CD8-positive, alpha-beta memory T cell (primary cell): Measurements from ENCODE around the gene PSD2. TPM values are rescaled to one million over a fixed set of nuclear protein-coding genes. Genes with fewer than 3 reads are reported as not detected.

Experiments
- CTCF ChIA-PET: fragments of 350-600 bp; sonication (Branson Sonifier 250); formaldehyde crosslinking; loops from one replicate; lab custom pipeline; 2021; ENCODE audit warnings: antibody characterized with exemption; lab: Charles Lee
- POLR2A ChIA-PET: fragments of 350-600 bp; sonication (Branson Sonifier 250); formaldehyde crosslinking; loops from one replicate; lab custom pipeline; 2021; ENCODE audit warnings: antibody characterized with exemption; lab: Charles Lee
- DNase-seq, 5 donors: peaks; one replicate each; pipeline versions ENCODE4 v3.0.0 to v3.0.0-alpha.2; 2020 to 2022; ENCODE audit warnings: mixed read lengths in 1 of 5
- H3K27ac ChIP-seq: one replicate; pipeline ENCODE4 v1.7.0; 2013; ENCODE audit warnings: low read depth, mild to moderate bottlenecking, low read length, moderate library complexity
- H3K27me3 ChIP-seq: 2 replicates; pipeline ENCODE4 v1.7.0; 2013; ENCODE audit warnings: low read length, mild to moderate bottlenecking; ENCODE audit not compliant: insufficient read depth, poor library complexity, severe bottlenecking
- H3K36me3 ChIP-seq: 2 replicates; pipeline ENCODE4 v1.7.0; 2013; ENCODE audit warnings: mild to moderate bottlenecking, low read length, moderate library complexity; ENCODE audit not compliant: insufficient read depth
- H3K4me1 ChIP-seq: 2 replicates; pipeline ENCODE4 v1.7.0; 2013; ENCODE audit warnings: mild to moderate bottlenecking, low read length, moderate library complexity; ENCODE audit not compliant: insufficient read depth
- H3K4me3 ChIP-seq: 2 replicates; pipeline ENCODE4 v1.7.0; 2013; ENCODE audit warnings: mild to moderate bottlenecking, low read length
- H3K9me3 ChIP-seq: 2 replicates; pipeline ENCODE4 v1.7.0; 2013; ENCODE audit warnings: mild to moderate bottlenecking, low read length
- H3K27ac Mint-ChIP-seq, 8 donors: one replicate each; pipeline ENCODE4 v1.8.0; 2020 to 2021; ENCODE audit warnings: mixed read lengths in 8 of 8, mild to moderate bottlenecking in 6 of 8, inconsistent platforms in 3 of 8, moderate library complexity in 3 of 8
- H3K27me3 Mint-ChIP-seq, 2 donors: one replicate each; pipeline ENCODE4 v1.8.0; 2020 to 2021; ENCODE audit warnings: mixed read lengths in 2 of 2, mild to moderate bottlenecking in 1 of 2, moderate library complexity in 1 of 2
- H3K36me3 Mint-ChIP-seq, 3 donors: one replicate each; pipeline ENCODE4 v1.8.0; 2020 to 2021; ENCODE audit warnings: mixed read lengths in 3 of 3, inconsistent platforms in 1 of 3, mild to moderate bottlenecking in 1 of 3
- H3K4me1 Mint-ChIP-seq, 3 donors: one replicate each; pipeline ENCODE4 v1.8.0; 2020 to 2021; ENCODE audit warnings: mixed read lengths in 3 of 3, inconsistent platforms in 1 of 3, mild to moderate bottlenecking in 1 of 3
- H3K4me3 Mint-ChIP-seq, 7 donors: one replicate each; pipeline ENCODE4 v1.8.0; 2020 to 2021; ENCODE audit warnings: mixed read lengths in 7 of 7, mild to moderate bottlenecking in 6 of 7, moderate library complexity in 4 of 7, inconsistent platforms in 2 of 7
- H3K9me3 Mint-ChIP-seq, 5 donors: one replicate each; pipeline ENCODE4 v1.8.0; 2020 to 2022; ENCODE audit warnings: mixed read lengths in 5 of 5, mild to moderate bottlenecking in 3 of 5, moderate library complexity in 2 of 5, inconsistent platforms in 1 of 5
- polyA plus RNA-seq: library from polyadenylated mRNA; unstranded; fragments of 300-500 nt; fragmentation: Illumina TruSeq; gene quantifications from one replicate; pipeline ENCODE4 v1.2.3, GENCODE V29; 2021
- total RNA-seq, 2 experiments: library from RNA; stranded (reverse); gene quantifications; one replicate each; pipeline ENCODE4 v1.2.3, GENCODE V29; 2021

Gene PSD2
- total and polyA plus RNA-seq, 3 experiments from 2014 or later: 0.12 TPM; not detected in 2

DNA sequence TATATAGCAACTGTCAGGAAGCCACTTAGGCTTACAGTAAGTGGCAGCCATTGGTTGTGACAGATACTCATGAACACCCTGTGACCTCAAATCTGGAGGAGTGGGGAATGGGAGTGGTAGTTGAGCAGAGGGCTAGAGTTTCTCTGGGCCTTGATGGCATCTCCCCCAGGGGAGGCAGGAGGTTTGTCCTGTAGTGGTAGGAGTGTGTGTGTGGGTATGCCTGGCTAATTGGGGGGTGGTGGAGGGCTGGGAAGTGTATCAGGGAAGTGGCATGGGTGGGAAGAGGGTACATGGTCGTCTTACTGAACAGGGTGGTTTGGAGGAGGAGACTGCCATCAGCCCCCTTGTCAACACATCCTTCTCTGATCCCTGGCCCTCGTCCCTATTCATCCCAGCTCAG is 71.5 kb downstream of the PSD2 start:
- Histone ChIP-seq H3K9me3 (no peaks in the 10 kb centered on the region), H3K36me3 (no peaks in the 10 kb centered on the region), H3K4me1 (no peaks in the 10 kb centered on the region), H3K27me3 (no peaks in the 10 kb centered on the region), H3K4me3 (no peak overlapping the region), H3K27ac (no peak overlapping the region)
- peak overlapping the region in 1 of 8 donors; percentile 81 for H3K27ac Mint-ChIP-seq
- DNase-seq: no peak
- no peak overlapping the region for H3K4me3 Mint-ChIP-seq
- H3K9me3 Mint-ChIP-seq: no peaks in the 10 kb centered on the region
- no peaks in the 10 kb centered on the region for H3K4me1 Mint-ChIP-seq
- POLR2A ChIA-PET: no interaction called here
- CTCF ChIA-PET: interaction anchor here (0.8 to 8.7 kb wide), 4 partner anchors 8 to 102 kb away, joined by 3 to 79 read pairs (median 6); no protein-coding TSS in a partner anchor
- peaks cover 20 to 28% of the 10 kb centered on the region in 2 donors for H3K27me3 Mint-ChIP-seq
- H3K36me3 Mint-ChIP-seq: no peaks in the 10 kb centered on the region

DNA sequence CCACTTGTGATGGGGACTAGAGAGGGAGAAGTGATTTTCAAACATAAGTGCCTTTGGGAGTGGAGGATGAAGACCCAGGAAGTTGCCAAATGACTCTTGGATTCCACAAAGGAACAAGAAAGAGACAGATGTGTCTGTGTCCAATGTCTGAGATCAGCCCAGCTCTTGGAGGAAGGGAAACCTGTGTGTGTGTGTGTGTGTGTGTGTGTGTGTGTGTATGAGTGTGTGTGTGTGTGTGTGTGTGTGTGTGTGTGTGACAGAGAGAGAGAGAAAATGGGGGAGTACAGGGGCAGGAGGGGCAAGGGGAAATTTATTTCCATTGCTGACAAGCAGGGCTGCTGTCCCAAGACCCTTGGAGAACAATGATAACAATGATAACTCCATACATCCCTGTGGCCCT is 72.0 kb downstream of the PSD2 start:
- Mint-ChIP-seq H3K9me3 (no peaks in the 10 kb centered on the region), H3K4me3 (no peak overlapping the region), H3K36me3 (no peaks in the 10 kb centered on the region), H3K4me1 (no peaks in the 10 kb centered on the region), H3K27me3 (peaks cover 20 to 28% of the 10 kb centered on the region in 2 donors), H3K27ac (peak overlapping the region in 1 of 8 donors; percentile 9)
- Histone ChIP-seq H3K36me3 (no peaks in the 10 kb centered on the region), H3K4me3 (no peak overlapping the region), H3K27me3 (no peaks in the 10 kb centered on the region), H3K9me3 (no peaks in the 10 kb centered on the region), H3K27ac (no peak overlapping the region), H3K4me1 (no peaks in the 10 kb centered on the region)
- CTCF ChIA-PET: interaction anchor here (0.8 to 3.5 kb wide), 3 partner anchors 8 to 101 kb away, joined by 3 to 10 read pairs (median 3); no protein-coding TSS in a partner anchor
- no peak for DNase-seq
- POLR2A ChIA-PET: no interaction called here

DNA sequence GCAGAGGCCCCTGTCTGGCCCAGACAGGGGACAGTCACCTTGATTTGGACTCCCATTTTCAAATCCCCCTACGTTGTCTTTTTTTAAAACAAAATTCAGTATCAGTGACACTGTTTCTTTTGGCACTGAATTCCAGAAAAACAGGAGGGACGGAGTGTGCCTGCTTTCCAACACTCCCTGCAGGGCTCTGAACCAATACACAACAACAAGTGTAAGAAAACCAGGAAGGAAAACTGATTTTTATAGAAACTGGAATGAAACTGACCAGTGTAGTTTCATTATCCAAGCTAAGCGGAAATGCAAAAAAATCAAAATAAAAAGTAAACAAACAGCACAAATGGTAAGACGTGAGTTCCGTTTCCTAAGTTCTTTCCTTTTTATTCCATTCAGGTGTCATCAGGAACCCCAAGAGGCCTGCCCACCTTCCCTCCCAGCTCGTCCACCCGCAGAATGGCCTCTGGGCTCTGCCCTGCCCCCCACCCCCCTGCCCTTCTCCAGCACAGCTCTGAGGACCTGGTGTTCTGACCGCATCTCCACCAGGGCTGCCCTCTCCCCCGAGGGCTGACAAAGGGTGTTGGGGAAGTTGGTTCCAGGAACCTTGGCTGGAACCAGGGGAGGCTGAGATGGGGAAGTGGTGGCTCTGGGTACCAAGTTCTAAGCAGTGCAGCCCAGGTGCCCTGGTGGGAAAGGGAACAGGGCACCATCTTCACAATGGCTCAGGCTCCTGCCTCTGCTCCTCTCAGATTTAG is 73.6 kb downstream of the PSD2 start:
- CTCF ChIA-PET: interaction anchor here (1.6 kb wide), 1 partner anchor 82 kb away, joined by 6 read pairs; no protein-coding TSS in a partner anchor

DNA sequence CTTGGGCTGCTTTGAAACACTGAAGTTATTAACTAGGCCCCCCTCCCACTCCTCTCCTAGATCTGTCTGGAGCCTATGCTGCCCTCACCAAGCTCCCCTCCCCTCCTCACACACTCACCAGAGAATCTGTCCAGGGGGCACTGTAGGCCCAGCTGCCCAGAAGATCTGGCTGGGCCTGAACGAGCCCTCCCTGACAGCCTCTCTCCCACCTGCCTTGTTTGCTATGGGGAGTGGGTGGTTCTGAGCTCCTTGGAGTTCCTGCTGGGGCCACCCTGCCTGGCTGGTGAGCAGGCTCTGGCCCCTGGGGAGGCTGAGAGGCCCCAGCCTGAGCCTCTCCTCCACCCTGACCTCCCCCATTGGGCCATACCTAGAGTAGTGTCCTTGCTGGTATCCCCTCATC is 75.1 kb downstream of the PSD2 start:
- CTCF ChIA-PET: interaction anchor here (1.1 kb wide), 1 partner anchor 10 kb away, joined by 5 read pairs; no protein-coding TSS in a partner anchor
- Mint-ChIP-seq H3K4me1 (no peaks in the 10 kb centered on the region), H3K27ac (peak overlapping the region in 1 of 8 donors; percentile 44), H3K4me3 (no peak overlapping the region), H3K36me3 (no peaks in the 10 kb centered on the region), H3K9me3 (no peaks in the 10 kb centered on the region), H3K27me3 (peaks cover 21 to 41% of the 10 kb centered on the region in 2 donors)
- no peak for DNase-seq
- Histone ChIP-seq H3K27me3 (no peaks in the 10 kb centered on the region), H3K36me3 (no peaks in the 10 kb centered on the region), H3K4me1 (no peaks in the 10 kb centered on the region), H3K9me3 (no peaks in the 10 kb centered on the region), H3K4me3 (no peak overlapping the region), H3K27ac (no peak overlapping the region)
- POLR2A ChIA-PET: no interaction called here

More for the DNA sequence above, 73.6 kb downstream of the PSD2 start:
- no peak overlapping the region for H3K4me3 ChIP-seq
- Mint-ChIP-seq H3K9me3 (no peaks in the 10 kb centered on the region), H3K27me3 (peaks cover 19 to 38% of the 10 kb centered on the region in 2 donors), H3K36me3 (no peaks in the 10 kb centered on the region), H3K27ac (peak overlapping the region in 1 of 8 donors; percentile 72), H3K4me1 (no peaks in the 10 kb centered on the region), H3K4me3 (no peak overlapping the region)
- no peaks in the 10 kb centered on the region for H3K4me1 ChIP-seq
- no peaks in the 10 kb centered on the region for H3K27me3 ChIP-seq
- H3K9me3 ChIP-seq: no peaks in the 10 kb centered on the region
- no peaks in the 10 kb centered on the region for H3K36me3 ChIP-seq
- POLR2A ChIA-PET: no interaction called here
- no peak overlapping the region for H3K27ac ChIP-seq
- no peak for DNase-seq

DNA sequence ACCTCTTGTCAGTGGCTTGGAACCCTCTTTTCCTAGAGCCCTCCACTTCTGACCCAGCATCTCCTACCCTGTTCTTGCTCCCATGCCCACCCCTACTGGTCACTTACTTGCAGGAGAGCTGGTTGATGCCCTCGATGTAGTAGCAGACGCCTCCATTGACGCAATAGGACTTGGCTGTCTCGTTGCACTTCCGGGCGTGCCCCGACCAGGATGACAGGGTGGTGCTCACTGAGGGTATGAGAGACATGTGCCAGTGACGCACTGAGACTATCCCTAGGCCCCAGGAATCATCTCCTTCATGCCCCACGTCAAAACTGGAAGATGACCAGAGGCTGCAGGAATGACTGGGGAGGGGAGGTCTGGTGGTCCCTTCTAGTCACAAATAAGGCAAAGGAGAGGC is 76.0 kb downstream of the PSD2 start:
- DNase-seq: no peak
- no peaks in the 10 kb centered on the region for H3K9me3 ChIP-seq
- Mint-ChIP-seq H3K4me1 (no peaks in the 10 kb centered on the region), H3K27me3 (peaks cover 20 to 45% of the 10 kb centered on the region in 2 donors), H3K4me3 (no peak overlapping the region), H3K9me3 (peaks cover 0 to 3% (median 0%) of the 10 kb centered on the region in 5 donors), H3K27ac (no peak overlapping the region), H3K36me3 (no peaks in the 10 kb centered on the region)
- CTCF ChIA-PET: interaction anchor here (1.0 to 1.3 kb wide), 2 partner anchors 8 to 15 kb away, joined by 3 to 4 read pairs; no protein-coding TSS in a partner anchor
- no peaks in the 10 kb centered on the region for H3K27me3 ChIP-seq
- H3K4me1 ChIP-seq: no peaks in the 10 kb centered on the region
- H3K36me3 ChIP-seq: no peaks in the 10 kb centered on the region
- no peak overlapping the region for H3K4me3 ChIP-seq
- POLR2A ChIA-PET: no interaction called here
- H3K27ac ChIP-seq: no peak overlapping the region

DNA sequence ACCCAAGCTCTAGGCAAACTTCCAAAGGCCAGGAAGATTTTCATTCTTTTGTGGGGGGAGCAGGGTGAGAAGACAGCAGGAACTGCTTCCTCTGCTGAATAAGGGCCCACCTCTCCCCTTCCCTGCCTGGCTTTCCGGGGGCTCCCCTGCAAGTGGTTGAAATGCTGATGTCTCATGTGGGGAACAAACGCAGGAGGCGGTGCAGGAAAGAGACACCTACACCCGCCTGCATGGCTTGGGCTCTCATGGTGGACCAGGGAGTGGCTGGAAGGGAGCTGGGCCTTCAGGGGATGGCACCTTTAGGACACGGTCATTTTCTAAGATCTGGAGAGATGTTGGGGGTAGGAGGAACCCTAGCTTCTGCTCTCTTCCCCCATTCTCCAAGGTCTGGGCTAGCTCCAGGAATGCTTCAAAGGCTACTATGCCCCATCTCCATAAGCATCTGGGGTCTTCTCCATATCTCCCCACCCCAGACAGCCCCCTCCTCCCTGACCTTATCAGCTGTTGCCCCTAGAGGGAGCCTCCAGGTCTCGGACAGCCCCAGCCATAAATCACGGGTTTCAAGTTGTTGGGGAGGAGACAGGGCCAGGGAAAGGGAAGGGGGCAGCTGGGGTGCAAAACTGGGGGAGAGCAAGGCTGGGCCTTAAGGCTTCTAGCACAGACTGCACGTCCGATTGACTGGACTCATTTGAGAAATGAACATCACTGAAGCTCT is 76.6 kb downstream of the PSD2 start:
- Mint-ChIP-seq H3K36me3 (no peaks in the 10 kb centered on the region), H3K9me3 (peaks cover 0 to 3% (median 0%) of the 10 kb centered on the region in 5 donors), H3K27me3 (peaks cover 18 to 41% of the 10 kb centered on the region in 2 donors), H3K4me3 (no peak overlapping the region), H3K4me1 (no peaks in the 10 kb centered on the region), H3K27ac (no peak overlapping the region)
- H3K9me3 ChIP-seq: no peaks in the 10 kb centered on the region
- no peaks in the 10 kb centered on the region for H3K36me3 ChIP-seq
- H3K27me3 ChIP-seq: no peaks in the 10 kb centered on the region
- no peak for DNase-seq
- H3K27ac ChIP-seq: no peak overlapping the region
- H3K4me1 ChIP-seq: no peaks in the 10 kb centered on the region
- no peak overlapping the region for H3K4me3 ChIP-seq
- ChIA-PET CTCF (interaction anchor here (1.0 to 1.3 kb wide), 3 partner anchors 9 to 45 kb away, joined by 3 to 5 read pairs (median 4); no protein-coding TSS in a partner anchor), POLR2A (no interaction called here)

DNA sequence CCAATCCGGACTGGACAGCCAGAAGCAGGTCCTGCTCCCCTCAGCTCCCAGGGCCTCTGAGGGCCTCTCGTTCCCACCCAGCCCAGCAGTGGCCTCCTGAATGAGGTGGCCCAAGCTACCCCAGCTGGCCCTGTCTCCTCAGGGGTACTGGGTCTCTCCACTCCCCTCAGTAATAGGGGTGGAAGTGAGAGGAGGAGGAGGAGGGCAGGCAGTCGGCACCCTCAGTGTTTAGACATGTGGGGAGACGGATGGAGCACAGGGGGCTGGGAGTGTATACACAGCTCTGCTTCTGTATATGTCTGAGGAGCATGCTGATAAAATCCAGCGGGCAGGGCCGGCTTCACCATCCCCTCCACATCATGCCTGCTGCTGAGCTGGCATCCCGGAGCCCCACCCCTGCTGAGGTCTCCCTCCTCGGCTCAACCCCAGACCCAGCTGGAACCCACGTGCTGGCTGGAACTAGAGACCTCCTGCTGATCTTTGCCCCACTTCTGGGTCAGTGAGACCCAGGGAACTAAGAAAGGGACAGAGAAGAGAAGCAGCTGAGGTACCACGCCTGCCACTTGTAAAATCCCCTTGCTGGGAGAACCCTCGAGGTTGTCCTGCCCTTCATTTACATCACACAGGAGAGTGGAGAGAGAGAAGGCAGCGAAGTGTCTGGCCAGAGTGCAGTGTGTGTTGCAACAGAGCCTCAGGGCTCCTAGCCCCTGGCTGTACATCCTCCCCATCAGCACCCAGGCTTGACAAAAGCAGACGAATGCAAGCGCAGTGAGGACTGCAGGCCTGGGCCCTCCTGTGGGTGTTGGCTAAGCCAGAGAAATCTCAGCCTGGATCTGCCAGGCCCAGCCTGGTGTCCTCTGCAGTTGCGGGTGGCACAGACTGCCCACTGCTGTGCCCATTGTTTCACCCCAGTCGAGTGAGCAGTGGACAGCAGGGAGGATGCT is 77.5 kb downstream of the PSD2 start:
- no peaks in the 10 kb centered on the region for H3K4me1 ChIP-seq
- H3K36me3 ChIP-seq: no peaks in the 10 kb centered on the region
- ChIA-PET CTCF (interaction anchor here (1.0 to 1.3 kb wide), 2 partner anchors 10 to 46 kb away, joined by 4 to 5 read pairs; no protein-coding TSS in a partner anchor), POLR2A (no interaction called here)
- Mint-ChIP-seq H3K4me1 (no peaks in the 10 kb centered on the region), H3K36me3 (no peaks in the 10 kb centered on the region), H3K9me3 (peaks cover 0 to 3% (median 0%) of the 10 kb centered on the region in 5 donors), H3K27me3 (peaks cover 18 to 40% of the 10 kb centered on the region in 2 donors), H3K4me3 (no peak overlapping the region), H3K27ac (no peak overlapping the region)
- DNase-seq: no peak
- no peak overlapping the region for H3K27ac ChIP-seq
- H3K9me3 ChIP-seq: no peaks in the 10 kb centered on the region
- no peaks in the 10 kb centered on the region for H3K27me3 ChIP-seq
- H3K4me3 ChIP-seq: no peak overlapping the region
